COR-L47 (cell line): Measurements from ENCODE around the gene STRADA.

ENCODE experiments used
- DNase-seq: peaks from one replicate; lab custom pipeline; 2025; lab: John Stamatoyannopoulos, UW

STRADA gene

GRCh38 chr17:63682981-63683380, 58.6 kb downstream of the STRADA start:
- no peak for DNase-seq

- no peak for DNase-seq
These were observed 59.2 kb downstream of the STRADA start for GRCh38 chr17:63682441-63682840.

- no peak for DNase-seq
These were observed 60.1 kb downstream of the STRADA start for GRCh38 chr17:63681530-63681929.

DNA sequence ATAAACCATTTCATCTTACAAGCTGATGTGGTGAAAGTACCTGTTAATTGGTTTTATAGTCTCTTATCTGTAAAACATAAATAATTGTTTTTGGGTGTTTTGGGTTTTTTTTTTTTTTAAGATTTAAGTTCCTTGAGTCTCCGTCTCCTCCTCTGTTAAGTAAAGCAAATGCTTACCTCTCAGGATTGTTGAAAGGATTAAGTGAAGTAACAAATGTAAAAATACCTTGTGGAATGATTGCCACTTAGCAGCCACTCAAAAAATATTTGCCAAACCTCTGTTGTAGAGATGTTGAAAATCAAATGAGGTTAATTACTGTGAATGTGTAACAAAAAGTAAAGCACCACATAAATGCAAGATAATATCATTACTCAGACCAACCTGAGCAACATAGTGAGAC, 60.9 kb downstream of the STRADA start:
- no peak for DNase-seq

- DNase-seq: no peak
These were observed 62.4 kb downstream of the STRADA start for GRCh38 chr17:63679214-63679613.

DNA sequence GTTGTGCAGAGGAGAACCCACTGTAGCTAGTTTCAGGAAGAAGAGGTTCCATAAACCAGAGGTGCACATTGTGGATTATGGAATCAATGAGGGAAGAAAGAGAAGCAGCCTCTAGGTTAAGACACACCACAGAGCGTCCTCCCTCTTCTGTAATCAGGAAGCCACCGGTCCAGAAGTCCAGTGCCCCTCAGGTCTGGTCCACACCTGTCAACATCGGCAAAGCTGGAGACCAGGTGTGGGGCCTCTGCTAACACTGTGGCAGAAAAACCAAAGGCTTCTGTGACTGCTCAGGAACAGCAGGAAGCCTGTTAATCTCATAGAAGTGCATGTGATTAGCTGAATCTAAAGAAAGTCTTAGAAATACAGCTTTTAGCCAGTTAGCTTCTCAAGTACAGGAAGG, 65.0 kb downstream of the STRADA start:
- DNase-seq: no peak

DNA sequence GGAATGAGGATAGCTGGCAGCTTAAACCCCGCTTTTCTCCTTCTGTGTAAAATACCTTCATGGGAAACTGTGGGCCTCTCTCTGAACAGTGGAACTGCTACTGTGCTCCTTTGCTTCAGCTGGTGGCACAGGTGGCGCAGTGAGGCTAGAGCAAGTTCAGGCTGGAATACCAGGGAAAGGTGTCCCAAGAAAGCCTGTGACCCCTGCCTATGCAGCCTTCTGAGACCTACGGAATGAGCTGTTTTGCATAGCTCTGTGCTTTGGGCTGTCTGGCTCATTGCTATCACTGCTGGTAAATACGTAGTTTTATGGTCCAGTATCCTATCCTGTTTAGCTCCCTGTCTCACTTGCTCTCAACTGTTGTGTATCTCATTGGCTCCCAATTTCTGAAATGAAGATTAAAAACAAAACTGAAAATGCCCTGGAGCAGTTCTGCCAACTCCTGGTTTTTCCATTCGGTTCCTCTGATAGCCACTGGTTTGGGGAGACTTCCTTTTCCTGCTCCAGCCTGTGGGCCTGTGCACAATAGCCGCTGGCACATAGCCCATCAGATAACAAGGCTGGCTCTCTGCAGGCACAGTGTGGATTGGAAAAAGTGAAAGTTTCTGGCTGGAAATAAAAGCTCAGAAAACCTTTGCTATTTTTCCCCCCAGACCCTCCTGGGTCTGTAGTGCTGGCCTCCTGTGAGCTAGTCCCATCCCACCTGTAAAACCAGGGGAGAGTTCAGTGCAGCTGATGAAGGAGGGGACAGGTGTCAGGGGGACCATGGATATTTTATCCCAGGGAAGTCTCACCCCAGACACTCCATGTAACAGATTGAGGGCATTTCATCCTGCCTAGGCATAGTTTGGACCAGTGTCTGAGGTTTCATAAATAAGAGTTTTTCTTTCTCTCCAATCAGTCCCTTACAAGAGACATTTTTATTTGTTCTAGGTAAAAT, 65.7 kb downstream of the STRADA start:
- peak; percentile 87 for DNase-seq

DNA sequence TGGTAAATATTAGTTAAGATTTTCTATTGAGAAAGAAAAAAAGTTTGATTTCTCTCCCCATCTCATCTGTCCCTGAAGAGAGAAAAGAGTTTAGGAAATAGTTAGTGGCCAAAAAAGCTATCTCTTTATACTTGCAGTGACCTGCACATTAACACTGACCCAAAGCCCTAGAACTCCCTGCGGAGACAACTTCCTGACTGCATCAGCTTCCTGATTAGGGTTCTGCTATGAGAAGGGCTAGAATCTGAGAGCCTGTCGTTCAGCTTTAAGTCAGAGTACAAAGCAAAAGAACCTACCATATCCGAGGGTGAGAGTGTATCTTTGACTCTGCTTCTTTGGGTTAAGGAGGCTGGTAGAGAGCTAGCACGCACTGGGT, 66.4 kb downstream of the STRADA start:
- no peak for DNase-seq

GRCh38 chr17:63672856-63673255, 68.7 kb downstream of the STRADA start:
- DNase-seq: no peak

DNA sequence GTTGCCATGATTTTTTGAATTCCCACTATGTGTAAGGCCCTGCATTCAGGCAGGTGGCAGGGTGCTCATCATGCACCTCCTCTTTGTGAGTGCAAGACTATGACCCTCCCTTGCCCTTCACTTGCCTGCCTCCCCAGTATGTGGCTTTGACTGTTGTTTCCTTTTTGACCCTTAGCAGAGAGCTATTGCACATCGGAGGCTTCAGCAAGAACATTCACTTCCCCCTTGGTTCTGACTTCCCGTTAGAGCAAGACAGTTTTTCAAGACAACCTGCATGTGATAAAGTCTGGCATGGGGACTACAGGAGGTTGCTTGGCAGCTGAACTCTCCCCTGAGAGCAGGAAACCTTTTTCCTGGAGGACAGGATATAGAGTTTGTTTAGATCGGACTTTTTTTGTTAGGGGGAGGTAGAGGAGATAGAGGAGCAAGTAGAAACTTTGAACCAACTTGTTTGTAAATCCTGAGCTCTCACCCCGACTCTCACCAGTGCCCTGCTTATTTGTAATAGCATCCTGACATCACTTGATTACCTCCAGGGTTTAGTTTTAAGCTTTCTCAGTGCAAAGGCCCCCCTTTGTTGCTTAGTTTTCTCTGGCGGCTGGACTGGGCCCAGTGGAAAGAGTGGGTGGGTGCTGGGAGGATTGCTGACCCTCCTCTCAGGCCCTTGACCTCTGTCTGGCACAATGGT, 75.9 kb downstream of the STRADA start:
- DNase-seq: no peak

GRCh38 chr17:63659850-63660249, 81.7 kb downstream of the STRADA start:
- no peak for DNase-seq

- no peak for DNase-seq
These were observed 83.2 kb downstream of the STRADA start for GRCh38 chr17:63658366-63658765.

- no peak for DNase-seq
These were observed 83.8 kb downstream of the STRADA start for GRCh38 chr17:63657786-63658185.

DNA sequence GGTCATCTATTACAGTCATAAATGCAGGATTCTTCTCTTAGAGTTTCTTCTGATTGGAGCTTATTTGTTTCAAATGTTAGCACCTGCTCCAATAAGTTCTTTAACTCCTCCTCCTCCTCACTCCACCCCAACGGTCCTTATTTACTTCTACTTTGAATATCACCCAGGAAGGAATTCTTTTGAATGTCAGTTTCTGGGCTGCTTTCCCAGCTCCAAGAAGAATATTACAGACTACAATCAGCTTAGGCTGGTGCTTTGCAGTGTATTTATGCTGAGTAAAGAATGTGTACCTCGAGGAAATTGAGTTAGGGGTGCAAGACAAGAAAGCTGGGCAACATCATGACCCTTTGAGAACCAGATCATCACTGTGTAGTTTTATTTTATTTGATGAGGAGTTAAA, 88.5 kb downstream of the STRADA start:
- DNase-seq: no peak
